T-helper 2 cell treated with Interferon-gamma antibody and Interleukin-4, amounts not matched to agents 5 μg/mL and 100 μg/mL, for 36 hours (primary cell): ENCODE results near the gene TBL1X.

Source experiments
- DNase-seq: peaks from one replicate; pipeline ENCODE4 v3.0.0; 2021; ENCODE audit warnings: low spot score
- H3K27ac Mint-ChIP-seq: one replicate; pipeline ENCODE4 v1.8.0; 2021; ENCODE audit warnings: mild to moderate bottlenecking, mixed read lengths
- H3K27me3 Mint-ChIP-seq: one replicate; pipeline ENCODE4 v1.8.0; 2021; ENCODE audit warnings: low read depth, mixed read lengths
- H3K36me3 Mint-ChIP-seq: one replicate; pipeline ENCODE4 v1.8.0; 2021; ENCODE audit warnings: low read depth, mixed read lengths
- H3K4me1 Mint-ChIP-seq: one replicate; pipeline ENCODE4 v1.8.0; 2021; ENCODE audit warnings: low read depth, mixed read lengths
- H3K4me3 Mint-ChIP-seq: one replicate; pipeline ENCODE4 v1.8.0; 2022; ENCODE audit warnings: mild to moderate bottlenecking, moderate library complexity, mixed read lengths
- H3K9me3 Mint-ChIP-seq: one replicate; pipeline ENCODE4 v1.8.0; 2021; ENCODE audit warnings: mixed read lengths

The TBL1X gene

GRCh38 chrX:9784332-9784731 lies 319.5 kb downstream of the TBL1X start:
- no peaks in the 10 kb centered on the region for H3K4me1 Mint-ChIP-seq
- H3K27ac Mint-ChIP-seq, result no peak overlapping the region
- no peak overlapping the region for H3K4me3 Mint-ChIP-seq
- no peaks in the 10 kb centered on the region for H3K36me3 Mint-ChIP-seq
- no peak for DNase-seq
- peaks cover 46% of the 10 kb centered on the region for H3K27me3 Mint-ChIP-seq
- H3K9me3 Mint-ChIP-seq, result no peaks in the 10 kb centered on the region

- peaks cover 47% of the 10 kb centered on the region for H3K27me3 Mint-ChIP-seq
- H3K4me3 Mint-ChIP-seq, result no peak overlapping the region
- H3K4me1 Mint-ChIP-seq, result no peaks in the 10 kb centered on the region
Observed at GRCh38 chrX:9785254-9785943, 320.5 kb downstream of the TBL1X start.

GRCh38 chrX:9785944-9786797 lies 321.3 kb downstream of the TBL1X start, which contains the start of gene SHROOM2:
Gene SHROOM2 (plus strand): TSS chrX:9786429. CDS start chrX:9786546, 117 bp downstream.
- Mint-ChIP-seq H3K27me3 (peaks cover 47% of the 10 kb centered on the region), H3K27ac (no peak within 1 kb of the TSS), H3K9me3 (no peaks in the 10 kb centered on the region), H3K4me1 (no peaks in the 10 kb centered on the region), H3K4me3 (peak within 1 kb of the TSS; percentile 57), H3K36me3 (no peaks in the 10 kb centered on the region)
- DNase-seq, result no peak

More at GRCh38 chrX:9785254-9785943, 320.5 kb downstream of the TBL1X start:
- no peaks in the 10 kb centered on the region for H3K9me3 Mint-ChIP-seq
- H3K27ac Mint-ChIP-seq, result no peak overlapping the region
- H3K36me3 Mint-ChIP-seq, result no peaks in the 10 kb centered on the region
- DNase-seq, result no peak

- Mint-ChIP-seq H3K27me3 (peaks cover 47% of the 10 kb centered on the region), H3K27ac (no peak overlapping the region), H3K4me3 (peak overlapping the region; percentile 57), H3K36me3 (no peaks in the 10 kb centered on the region), H3K9me3 (no peaks in the 10 kb centered on the region), H3K4me1 (no peaks in the 10 kb centered on the region)
- no peak for DNase-seq
Observed at GRCh38 chrX:9786798-9787635, 322.2 kb downstream of the TBL1X start.

- H3K4me3 Mint-ChIP-seq, result no peak overlapping the region
- H3K27me3 Mint-ChIP-seq, result peaks cover 39% of the 10 kb centered on the region
- H3K27ac Mint-ChIP-seq, result no peak overlapping the region
Observed at GRCh38 chrX:9788911-9789310, 324.1 kb downstream of the TBL1X start.

GRCh38 chrX:9789555-9789954 lies 324.7 kb downstream of the TBL1X start:
- Mint-ChIP-seq H3K36me3 (no peaks in the 10 kb centered on the region), H3K27me3 (peaks cover 33% of the 10 kb centered on the region), H3K9me3 (no peaks in the 10 kb centered on the region), H3K4me3 (no peak overlapping the region), H3K27ac (no peak overlapping the region), H3K4me1 (no peaks in the 10 kb centered on the region)
- DNase-seq, result no peak

More at GRCh38 chrX:9788911-9789310, 324.1 kb downstream of the TBL1X start:
- Mint-ChIP-seq H3K4me1 (no peaks in the 10 kb centered on the region), H3K36me3 (no peaks in the 10 kb centered on the region), H3K9me3 (no peaks in the 10 kb centered on the region)
- DNase-seq, result no peak
